A549 treated with CpdA at 1 μM for 4 hours (cell line): ENCODE data around the gene NPIPA3. TPM values are rescaled to one million over a fixed set of nuclear protein-coding genes. Genes with fewer than 3 reads are reported as not detected.

ENCODE experiments used
- total RNA-seq: library from RNA; stranded (reverse); fragments of 200-300 nt; extraction: Qiagen RNA extraction; gene quantifications from 5 replicates; pipeline ENCODE4 v1.2.3, GENCODE V29; 2022; ENCODE audit warnings: low read depth

NPIPA3 gene
- 0.73 to 1.9 TPM (median 1.7 TPM) in 5 replicates for total RNA-seq

DNA sequence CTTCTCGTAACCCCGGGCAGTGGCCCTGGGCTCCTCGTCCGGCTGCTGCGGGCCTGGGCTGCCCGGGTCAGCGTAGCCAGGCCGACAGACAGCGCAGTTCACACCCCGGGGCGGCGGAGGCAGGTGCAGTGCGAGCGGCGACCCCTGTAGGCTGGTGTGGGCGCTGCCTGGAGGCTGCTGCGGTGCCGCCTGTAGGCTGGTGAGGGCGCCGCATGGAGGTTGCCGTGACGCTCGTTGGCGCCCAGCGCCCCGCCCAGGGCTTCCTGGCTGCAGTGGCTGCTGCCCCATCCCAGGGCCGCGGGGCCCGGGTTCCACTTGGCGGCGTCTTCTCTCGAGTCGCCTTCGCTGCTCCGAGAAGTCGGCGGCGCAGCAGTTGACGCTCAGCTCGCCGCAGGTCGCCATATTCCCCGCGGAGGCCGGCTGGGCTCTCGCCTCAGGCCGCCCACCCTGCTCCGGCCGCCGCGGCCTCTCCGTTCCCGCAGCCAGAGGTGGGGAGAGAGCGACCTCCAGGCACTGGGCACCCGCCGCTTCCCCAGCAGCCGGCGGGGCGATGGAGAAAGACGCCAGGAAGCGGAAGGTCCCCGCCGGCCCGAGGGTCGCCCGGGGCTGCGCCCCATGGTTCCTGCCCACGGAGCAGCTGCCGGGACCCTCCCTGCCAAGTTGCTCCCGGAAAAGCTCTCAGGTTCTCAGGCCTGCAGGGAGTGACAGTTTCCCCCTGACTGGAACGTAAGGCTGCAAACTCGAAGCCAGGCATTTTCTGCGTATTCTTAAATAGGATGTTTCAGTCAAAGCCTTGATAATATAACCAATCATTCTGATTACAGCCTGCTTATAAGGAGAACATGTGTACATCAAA is at the start of gene NPIPA3:
Gene NPIPA3 (plus strand): TSS at position 256 of the 856 bp plus-strand sequence. CDS start 5,533 bp downstream, outside the sequence.

DNA sequence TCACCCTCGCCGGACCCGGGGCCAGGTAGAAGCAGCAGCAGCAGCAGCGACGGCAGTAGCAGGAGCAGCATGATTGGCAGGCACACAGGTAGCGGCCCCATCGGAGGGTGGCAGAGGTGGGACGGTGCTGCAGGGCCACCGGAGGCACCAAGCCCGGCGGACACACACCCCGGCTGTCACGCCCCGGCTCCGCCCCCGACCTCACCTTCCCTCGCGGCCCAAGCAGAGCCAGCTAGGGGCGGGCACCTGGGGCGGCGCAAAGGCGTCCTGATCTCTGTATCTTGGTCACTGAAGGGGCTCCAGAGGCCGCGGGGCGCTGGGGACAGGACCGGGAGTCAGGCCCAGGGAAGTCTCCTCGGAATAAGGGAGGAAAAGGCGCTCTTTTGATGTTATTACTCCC is 9.1 kb upstream of the NPIPA3 start, which contains the start of gene PLA2G10:
Gene PLA2G10 (minus strand): TSS at position 180 of the 400 bp plus-strand sequence. CDS start 79 bp downstream, at position 101.

DNA sequence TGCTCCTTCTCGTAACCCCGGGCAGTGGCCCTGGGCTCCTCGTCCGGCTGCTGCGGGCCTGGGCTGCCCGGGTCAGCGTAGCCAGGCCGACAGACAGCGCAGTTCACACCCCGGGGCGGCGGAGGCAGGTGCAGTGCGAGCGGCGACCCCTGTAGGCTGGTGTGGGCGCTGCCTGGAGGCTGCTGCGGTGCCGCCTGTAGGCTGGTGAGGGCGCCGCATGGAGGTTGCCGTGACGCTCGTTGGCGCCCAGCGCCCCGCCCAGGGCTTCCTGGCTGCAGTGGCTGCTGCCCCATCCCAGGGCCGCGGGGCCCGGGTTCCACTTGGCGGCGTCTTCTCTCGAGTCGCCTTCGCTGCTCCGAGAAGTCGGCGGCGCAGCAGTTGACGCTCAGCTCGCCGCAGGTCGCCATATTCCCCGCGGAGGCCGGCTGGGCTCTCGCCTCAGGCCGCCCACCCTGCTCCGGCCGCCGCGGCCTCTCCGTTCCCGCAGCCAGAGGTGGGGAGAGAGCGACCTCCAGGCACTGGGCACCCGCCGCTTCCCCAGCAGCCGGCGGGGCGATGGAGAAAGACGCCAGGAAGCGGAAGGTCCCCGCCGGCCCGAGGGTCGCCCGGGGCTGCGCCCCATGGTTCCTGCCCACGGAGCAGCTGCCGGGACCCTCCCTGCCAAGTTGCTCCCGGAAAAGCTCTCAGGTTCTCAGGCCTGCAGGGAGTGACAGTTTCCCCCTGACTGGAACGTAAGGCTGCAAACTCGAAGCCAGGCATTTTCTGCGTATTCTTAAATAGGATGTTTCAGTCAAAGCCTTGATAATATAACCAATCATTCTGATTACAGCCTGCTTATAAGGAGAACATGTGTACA is 39.3 kb downstream of the NPIPA3 start, which contains the start of gene NPIPA2:
Gene NPIPA2 (plus strand): TSS at position 261 of the 856 bp plus-strand sequence. CDS start 5,533 bp downstream, outside the sequence.

Other genes starting within 250 kb of the NPIPA3 start
- gene PARN, start 73.2 kb upstream of the NPIPA3 start, total RNA-seq = 35.0 to 52.4 TPM (median 35.8 TPM) in 5 replicates
- gene BFAR, start 70.5 kb upstream of the NPIPA3 start, total RNA-seq = 78.4 to 89.6 TPM (median 82.4 TPM) in 5 replicates
- 0.07 to 0.30 TPM (median 0.21 TPM) in 3 of 5 replicates, not detected in the others for gene PLA2G10, start 9.1 kb upstream of the NPIPA3 start, total RNA-seq
- 1.0 to 2.1 TPM (median 1.3 TPM) in 5 replicates for gene NPIPA2, start 39.1 kb downstream of the NPIPA3 start, total RNA-seq
- gene NOMO1, start 130.3 kb downstream of the NPIPA3 start, total RNA-seq = 91.0 to 99.0 TPM (median 93.6 TPM) in 5 replicates
- 42.4 to 51.1 TPM (median 47.7 TPM) in 5 replicates for gene NPIPA1, start 234.0 kb downstream of the NPIPA3 start, total RNA-seq